Urothelium cell line (cell line): Measurements from ENCODE around the gene SNX12.

Experiments used
- DNase-seq: peaks from one replicate; pipeline ENCODE4 v3.0.0; 2011; ENCODE audit warnings: low spot score, mixed read lengths
- FAIRE-seq: peaks from 2 replicates; lab custom pipeline; 2011; peaks lifted over from hg19 to GRCh38; lab: Jason Lieb, UNC

The SNX12 gene

GRCh38 chrX:71068044-71068918 lies at the start of gene SNX12:
TSS of gene SNX12 (minus strand) at chrX:71068334. CDS start at chrX:71068306, 28 bp downstream.
- FAIRE-seq, result no peak

GRCh38 chrX:71117358-71117757 lies 49.2 kb upstream of the SNX12 start:
- DNase-seq, result no peak
- FAIRE-seq, result no peak

More at GRCh38 chrX:71068044-71068918, at the start of gene SNX12:
- DNase-seq, result peak; percentile 91

- FAIRE-seq, result no peak
- DNase-seq, result no peak
Observed at GRCh38 chrX:71111921-71112431, 43.8 kb upstream of the SNX12 start.

GRCh38 chrX:71111141-71111843 lies 43.2 kb upstream of the SNX12 start, which contains the start of gene IL2RG:
TSS of gene IL2RG (minus strand) at chrX:71111577. CDS start at chrX:71111539, 38 bp downstream.
- DNase-seq, result no peak
- no peak for FAIRE-seq

- FAIRE-seq (no peak), DNase-seq (no peak)
Observed at GRCh38 chrX:71109051-71109450, 40.9 kb upstream of the SNX12 start.

GRCh38 chrX:71107762-71108360 lies 39.7 kb upstream of the SNX12 start:
- DNase-seq, result no peak

GRCh38 chrX:71107245-71107644 lies 39.1 kb upstream of the SNX12 start:
- no peak for FAIRE-seq
- DNase-seq, result no peak

More at GRCh38 chrX:71107762-71108360, 39.7 kb upstream of the SNX12 start:
- FAIRE-seq, result no peak

GRCh38 chrX:71106427-71106826 lies 38.3 kb upstream of the SNX12 start, which contains the start of gene CXorf65:
TSS of gene CXorf65 (minus strand) at chrX:71106740. CDS start at chrX:71106556, 184 bp downstream.
- FAIRE-seq (no peak), DNase-seq (no peak)

GRCh38 chrX:71105628-71106027 lies 37.5 kb upstream of the SNX12 start:
- DNase-seq (no peak), FAIRE-seq (no peak)

GRCh38 chrX:71103110-71103983 lies 35.2 kb upstream of the SNX12 start:
- DNase-seq (peak; percentile 10), FAIRE-seq (no peak)

GRCh38 chrX:71102292-71102691 lies 34.2 kb upstream of the SNX12 start:
- DNase-seq, result no peak
- no peak for FAIRE-seq

GRCh38 chrX:71100581-71101505 lies 32.7 kb upstream of the SNX12 start:
- FAIRE-seq (no peak), DNase-seq (no peak)

GRCh38 chrX:71099736-71100135 lies 31.6 kb upstream of the SNX12 start:
- FAIRE-seq, result no peak

GRCh38 chrX:71098951-71099506 lies 30.9 kb upstream of the SNX12 start:
- DNase-seq (no peak), FAIRE-seq (no peak)

More at GRCh38 chrX:71099736-71100135, 31.6 kb upstream of the SNX12 start:
- DNase-seq, result no peak

- DNase-seq (peak; percentile 38), FAIRE-seq (no peak)
Observed at GRCh38 chrX:71098302-71098701, 30.2 kb upstream of the SNX12 start.

- no peak for DNase-seq
- FAIRE-seq, result no peak
Observed at GRCh38 chrX:71096760-71097032, 28.6 kb upstream of the SNX12 start.

- no peak for FAIRE-seq
- peak; percentile 72 for DNase-seq
Observed at GRCh38 chrX:71095981-71096759, 28.0 kb upstream of the SNX12 start.

GRCh38 chrX:71095555-71095980 lies 27.4 kb upstream of the SNX12 start, which contains the start of gene FOXO4:
TSS of gene FOXO4 (plus strand) at chrX:71095851. CDS start at chrX:71096529, 678 bp downstream.
- DNase-seq (peak; percentile 91), FAIRE-seq (no peak)
